NB4 (cell line): ENCODE measurements around the gene CEP120.

Experiments
- DNase-seq: peaks from one replicate; pipeline ENCODE4 v3.0.0; 2010; ENCODE audit warnings: low read depth
- H3K4me3 ChIP-seq: one replicate; pipeline ENCODE4 v1.5.1; 2011; ENCODE audit warnings: mild to moderate bottlenecking, low read depth, low read length, moderate library complexity
- CTCF ChIP-seq: IDR thresholded peaks from one replicate; pipeline ENCODE4 v1.5.1; 2012; ENCODE audit warnings: low read depth, low read length
- MAX ChIP-seq: IDR thresholded peaks from 2 replicates; pipeline ENCODE4 v1.6.1; 2011; ENCODE audit warnings: low read depth, low read length
- MYC ChIP-seq: IDR thresholded peaks from 2 replicates; pipeline ENCODE4 v1.6.1; 2011; ENCODE audit warnings: low read depth, low read length
- POLR2A ChIP-seq: IDR thresholded peaks from 2 replicates; pipeline ENCODE4 v1.6.1; 2011; ENCODE audit warnings: mild to moderate bottlenecking; ENCODE audit not compliant: insufficient read length; ENCODE audit errors: extremely low read depth

CEP120 gene

DNA sequence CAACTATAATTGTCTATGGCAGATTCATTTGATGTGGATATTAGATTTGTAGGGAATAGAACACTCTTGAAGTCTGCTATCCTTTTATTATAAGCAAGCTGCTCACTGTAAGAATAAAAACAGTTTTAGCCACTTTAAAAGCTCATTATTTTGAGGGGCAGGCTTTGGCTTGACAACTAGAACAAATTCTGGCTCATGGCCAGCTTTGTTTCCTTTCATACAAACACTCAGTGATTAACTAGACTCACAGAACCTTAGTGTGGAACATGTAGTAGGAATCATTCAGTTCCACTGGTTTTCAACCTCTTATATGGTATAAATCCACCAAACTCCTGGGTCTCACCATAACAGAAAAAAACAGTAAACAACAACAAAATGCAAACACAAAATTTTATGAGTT lies 27.4 kb upstream of the CEP120 start:
- no peak for DNase-seq
- TF ChIP-seq MAX (no peak), POLR2A (no peak), CTCF (no peak), MYC (no peak)
- H3K4me3 ChIP-seq: no peak overlapping the region

- no peak overlapping the region for H3K4me3 ChIP-seq
- TF ChIP-seq MAX (no peak), CTCF (no peak), MYC (no peak), POLR2A (no peak)
Measured at GRCh38 chr5:123450114-123450513, 26.9 kb upstream of the CEP120 start.

DNA sequence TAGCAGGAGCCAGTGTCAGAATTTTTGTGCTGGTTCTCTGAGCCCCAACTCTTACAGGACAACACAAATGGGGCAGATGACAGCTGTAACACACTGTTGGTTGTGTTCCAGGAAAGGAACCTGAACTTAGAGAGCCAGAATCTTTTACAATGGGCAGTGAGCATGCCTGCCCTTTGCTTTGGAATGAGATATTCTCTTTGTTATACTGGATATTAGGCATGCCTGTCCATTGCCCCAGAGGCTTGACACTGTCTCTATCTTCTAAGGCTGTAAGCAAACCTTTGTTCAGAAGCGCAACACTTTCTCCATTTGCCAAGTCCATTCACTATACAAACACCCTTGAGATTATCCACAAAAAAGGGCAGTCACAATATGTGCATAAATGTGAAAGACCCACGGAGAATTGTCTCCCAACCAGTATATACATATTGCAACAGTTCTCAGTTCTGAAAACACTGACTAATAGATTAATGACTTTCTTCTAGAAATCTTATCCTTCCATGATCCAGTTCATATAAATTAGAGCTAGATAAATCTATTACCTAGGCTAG lies 26.3 kb upstream of the CEP120 start:
- no peak overlapping the region for H3K4me3 ChIP-seq
- no peak for DNase-seq
- TF ChIP-seq POLR2A: no peak
- TF ChIP-seq CTCF: no peak
- TF ChIP-seq MYC: no peak
- TF ChIP-seq MAX: no peak

More at GRCh38 chr5:123450114-123450513, 26.9 kb upstream of the CEP120 start:
- DNase-seq: no peak

- DNase-seq: no peak
- H3K4me3 ChIP-seq: no peak overlapping the region
- TF ChIP-seq MYC: no peak
- no peak for TF ChIP-seq MAX
- no peak for TF ChIP-seq CTCF
- no peak for TF ChIP-seq POLR2A
Measured at GRCh38 chr5:123448743-123449142, 25.5 kb upstream of the CEP120 start.

DNA sequence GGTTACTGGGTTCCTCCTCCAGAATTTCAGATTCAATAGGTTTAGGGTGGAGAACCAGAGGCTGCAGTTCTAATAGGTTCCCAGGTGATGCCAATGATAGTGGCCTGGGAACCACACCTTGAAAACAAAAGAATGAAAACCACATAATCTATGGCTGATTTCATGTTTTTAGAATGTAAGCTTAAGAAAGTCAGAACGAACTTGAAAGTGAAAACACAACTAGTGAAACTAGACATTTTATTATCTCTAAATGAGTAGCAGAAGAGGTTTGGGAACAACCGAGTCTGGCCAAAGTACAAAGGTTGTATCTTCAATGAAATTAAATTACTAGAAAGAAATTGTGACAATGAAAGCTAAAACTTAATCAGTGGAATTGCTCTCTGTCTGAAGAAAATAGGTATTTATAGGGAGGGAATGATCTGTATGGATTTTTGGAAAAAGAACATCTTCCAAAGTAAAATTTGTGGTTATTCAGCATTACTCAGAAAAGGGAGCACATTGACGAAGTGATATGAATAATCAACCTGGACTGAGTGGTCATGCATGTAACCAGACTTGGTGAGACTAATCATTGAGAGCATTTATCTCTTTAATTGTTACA lies 24.9 kb upstream of the CEP120 start:
- TF ChIP-seq MAX: no peak
- TF ChIP-seq CTCF: no peak
- no peak for TF ChIP-seq POLR2A
- no peak for TF ChIP-seq MYC
- DNase-seq: no peak

GRCh38 chr5:123444016-123444415 lies 20.8 kb upstream of the CEP120 start:
- TF ChIP-seq MYC: no peak
- no peak for TF ChIP-seq POLR2A
- DNase-seq: no peak
- H3K4me3 ChIP-seq: no peak overlapping the region

More for the DNA sequence above, 24.9 kb upstream of the CEP120 start:
- no peak overlapping the region for H3K4me3 ChIP-seq
